Transverse colon (tissue), 4 donors: ENCODE measurements around the gene SH3RF3.

ENCODE experiments used
- CTCF ChIP-seq, 5 experiments: fragments of 200-600 bp in 3 of 5; fragments of 450-650 bp in 2 of 5; sonication (generic) in 3 of 5; IDR thresholded peaks; 1 replicate in 2 of 5; 2 replicates in 3 of 5; pipeline ENCODE4 v1.5.1; 2016 to 2017; ENCODE audit warnings: antibody characterized with exemption in 5 of 5, inconsistent platforms in 3 of 5, mild to moderate bottlenecking in 2 of 5, moderate library complexity in 1 of 5
- POLR2AphosphoS5 ChIP-seq, 3 donors: sonication (generic); formaldehyde crosslinking; IDR thresholded peaks; one replicate each; pipeline ENCODE4 v1.6.1; 2016; ENCODE audit warnings: antibody characterized with exemption in 3 of 3

- TF ChIP-seq CTCF (IDR thresholded peaks at IDR 0.05), result no peak
- TF ChIP-seq POLR2AphosphoS5 (IDR thresholded peaks at IDR 0.05), result no peak
Measured at GRCh38 chr2:109348671-109349502, 219.9 kb downstream of the SH3RF3 start.
